Upper lobe of left lung (tissue), 6 donors: Measurements from ENCODE around the gene CYP24A1. TPM values are rescaled to one million over a fixed set of nuclear protein-coding genes. Genes with fewer than 3 reads are reported as not detected.

Experiments used
- ATAC-seq, 2 donors: fragments of 200-7000 bp; cut with Tn5 transposase; one replicate each; pipeline ENCODE4 v1.9.1; 2022; ENCODE audit warnings: mild to moderate bottlenecking in 2 of 2, moderate library complexity in 2 of 2; ENCODE audit not compliant: low FRiP score in 2 of 2
- DNase-seq, 2 donors: peaks; one replicate each; pipeline ENCODE4 v3.0.0-alpha.2; 2019 to 2020
- H3K27ac ChIP-seq, 4 donors: fragments of 200-600 bp; sonication (generic); one replicate each; pipeline ENCODE4 v1.5.1; 2016 to 2019
- H3K27me3 ChIP-seq, 4 donors: fragments of 200-600 bp; sonication (generic); one replicate each; pipeline ENCODE4 v1.5.1; 2017 to 2019
- H3K36me3 ChIP-seq, 4 donors: fragments of 200-600 bp; sonication (generic); one replicate each; pipeline ENCODE4 v1.5.1; 2016 to 2019
- H3K4me1 ChIP-seq, 4 donors: fragments of 200-600 bp; sonication (generic); one replicate each; pipeline ENCODE4 v1.5.1; 2018 to 2019
- H3K4me3 ChIP-seq, 4 donors: fragments of 200-600 bp; sonication (generic); one replicate each; pipeline ENCODE4 v1.5.1; 2017 to 2019; ENCODE audit warnings: mild to moderate bottlenecking in 2 of 4, moderate library complexity in 1 of 4
- H3K9me3 ChIP-seq, 4 donors: fragments of 200-600 bp; sonication (generic); one replicate each; pipeline ENCODE4 v1.5.1; 2018 to 2019
- CTCF ChIP-seq, 6 experiments: fragments of 450-650 bp in 4 of 6; fragments of 200-600 bp in 2 of 6; sonication (generic) in 2 of 6; IDR thresholded peaks; one replicate each; pipeline ENCODE4 v1.5.1; 2016 to 2019; ENCODE audit warnings: antibody characterized with exemption in 6 of 6
- EP300 ChIP-seq, 4 donors: sonication (generic); formaldehyde crosslinking; IDR thresholded peaks; one replicate each; pipeline ENCODE4 v1.5.1; 2017; ENCODE audit warnings: antibody characterized with exemption in 4 of 4, control low read depth in 2 of 4
- POLR2A ChIP-seq, 4 donors: fragments of 450-650 bp; IDR thresholded peaks; one replicate each; pipeline ENCODE4 v1.5.1; 2016 to 2017; ENCODE audit warnings: antibody characterized with exemption in 4 of 4, mild to moderate bottlenecking in 2 of 4
- POLR2AphosphoS5 ChIP-seq, 2 donors: sonication (generic); formaldehyde crosslinking; IDR thresholded peaks; one replicate each; pipeline ENCODE4 v1.5.1; 2017; ENCODE audit warnings: antibody characterized with exemption in 2 of 2
- WGBS, 2 donors: methylation state at CpG; one replicate each; pipeline ENCODE4 v1.1.5; 2017 to 2018; 5-methylcytosine and 5-hydroxymethylcytosine counted together
- total RNA-seq, 6 donors: library from RNA; depleted of rRNA in 4 of 6; stranded (reverse); fragments of >200 nt in 4 of 6; gene quantifications; one replicate each; pipeline versions ENCODE4 v1.1.0 to v1.2.1, GENCODE V29; 2016 to 2021
- donor health status: DM: no; HTN: no; CAD: no; lungs with moderate emphysema.
- donor health status: DM: no; HTN: yes; CAD: no; lungs with severe emphysema.

Gene CYP24A1
- total RNA-seq, 6 donors from 2014 or later, result 0.13 to 31.0 (median 0.61) TPM; not detected in 1

GRCh38 chr20:54209216-54209813, 35.5 kb upstream of the CYP24A1 start:
- TF ChIP-seq CTCF (IDR thresholded peaks at IDR 0.05), result no peak
- no peak for TF ChIP-seq POLR2AphosphoS5 (IDR thresholded peaks at IDR 0.05)
- Histone ChIP-seq H3K9me3 (no peaks in the 10 kb centered on the region), H3K27me3 (no peaks in the 10 kb centered on the region), H3K4me1 (peaks cover 12 to 18% (median 18%) of the 10 kb centered on the region in 4 donors), H3K27ac (no peak overlapping the region), H3K36me3 (no peaks in the 10 kb centered on the region), H3K4me3 (peak overlapping the region in 3 of 4 donors; percentile 73 to 99 (median 82))
- WGBS, 2 donors, result 81 to 90% methylated on average over 5 of the region's 5 CpGs
- no peak for DNase-seq
- no peak for ATAC-seq

- H3K4me3 ChIP-seq, result peak overlapping the region; percentile 68 to 99 (median 78)
- peak overlapping the region; percentile 95 to 99 (median 96) for H3K27ac ChIP-seq
- no peaks in the 10 kb centered on the region for H3K36me3 ChIP-seq
- H3K9me3 ChIP-seq, result no peaks in the 10 kb centered on the region
- no peaks in the 10 kb centered on the region for H3K27me3 ChIP-seq
- 3 to 5% methylated on average over 10 to 12 of the region's 15 CpGs for WGBS, 2 donors
- H3K4me1 ChIP-seq, result peaks cover 12 to 18% (median 18%) of the 10 kb centered on the region in 4 donors
- TF ChIP-seq EP300 (IDR thresholded peaks at IDR 0.05), result no peak
- TF ChIP-seq CTCF (IDR thresholded peaks at IDR 0.05), result no peak
- TF ChIP-seq POLR2A (IDR thresholded peaks at IDR 0.05), result no peak
- TF ChIP-seq POLR2AphosphoS5 (IDR thresholded peaks at IDR 0.05), result no peak
- DNase-seq (no peak), ATAC-seq (peak in 1 of 2 donors; percentile 1)
These were observed 34.9 kb upstream of the CYP24A1 start for GRCh38 chr20:54208548-54209176.

- peak in 2 of 4 donors; percentile 37 to 69 for TF ChIP-seq POLR2A (IDR thresholded peaks at IDR 0.05)
- peak; percentile 55 to 69 for TF ChIP-seq POLR2AphosphoS5 (IDR thresholded peaks at IDR 0.05)
- TF ChIP-seq CTCF (IDR thresholded peaks at IDR 0.05), result peak; percentile 68 to 82 (median 76)
- no peak for TF ChIP-seq EP300 (IDR thresholded peaks at IDR 0.05)
- Histone ChIP-seq H3K4me3 (peak within 1 kb of the TSS; percentile 68 to 99 (median 78)), H3K27me3 (no peaks in the 10 kb centered on the region), H3K9me3 (no peaks in the 10 kb centered on the region), H3K27ac (peak within 1 kb of the TSS; percentile 95 to 99 (median 96)), H3K4me1 (peaks cover 12 to 18% (median 18%) of the 10 kb centered on the region in 4 donors), H3K36me3 (no peaks in the 10 kb centered on the region)
- DNase-seq (peak; percentile 84 to 97), ATAC-seq (peak; percentile 95 to 98)
- WGBS, 2 donors, result 0 to 1% methylated on average over 1 to 42 of the region's 76 CpGs
These were observed 34.2 kb upstream of the CYP24A1 start, which contains the start of gene PFDN4 for GRCh38 chr20:54207743-54208547. TSS of gene PFDN4 (plus strand) at chr20:54208087. CDS start at chr20:54208101, 14 bp downstream.

GRCh38 chr20:54207053-54207742, 33.4 kb upstream of the CYP24A1 start:
- DNase-seq (no peak), ATAC-seq (no peak)
- H3K27me3 ChIP-seq, result no peaks in the 10 kb centered on the region
- TF ChIP-seq POLR2A (IDR thresholded peaks at IDR 0.05) (no peak), POLR2AphosphoS5 (IDR thresholded peaks at IDR 0.05) (no peak), EP300 (IDR thresholded peaks at IDR 0.05) (no peak), CTCF (IDR thresholded peaks at IDR 0.05) (no peak)
- WGBS, 2 donors, result 57 to 61% methylated on average over 7 of the region's 7 CpGs
- no peaks in the 10 kb centered on the region for H3K36me3 ChIP-seq
- peak overlapping the region in 3 of 4 donors; percentile 73 to 99 (median 82) for H3K4me3 ChIP-seq
- peaks cover 12 to 18% (median 18%) of the 10 kb centered on the region in 4 donors for H3K4me1 ChIP-seq
- peak overlapping the region; percentile 95 to 99 (median 96) for H3K27ac ChIP-seq
- no peaks in the 10 kb centered on the region for H3K9me3 ChIP-seq
